ENCODE measurements around the gene ERCC3. TPM values are rescaled to one million over a fixed set of nuclear protein-coding genes. Genes with fewer than 3 reads are reported as not detected.
"Not testable (repeated sequence)": the region's sequence is repeated elsewhere in the genome, so short reads cannot be mapped to it uniquely, and the experiment has no call there.

The ERCC3 gene
- total RNA-seq, 1 donor from 2014 or later, result 42.6 TPM

- ATAC-seq (no peak), DNase-seq (ENCODE audit: low spot score) (no peak)
- intact Hi-C loops (cut with DNase I), result no loop called here
Observed at GRCh38 chr2:127288274-127288673, 5.7 kb downstream of the ERCC3 start.

- DNase-seq (ENCODE audit: low spot score), result no peak
- ATAC-seq, result no peak
- intact Hi-C loops (cut with DNase I), result no loop called here
Observed at GRCh38 chr2:127283275-127283674, 10.7 kb downstream of the ERCC3 start.

DNA sequence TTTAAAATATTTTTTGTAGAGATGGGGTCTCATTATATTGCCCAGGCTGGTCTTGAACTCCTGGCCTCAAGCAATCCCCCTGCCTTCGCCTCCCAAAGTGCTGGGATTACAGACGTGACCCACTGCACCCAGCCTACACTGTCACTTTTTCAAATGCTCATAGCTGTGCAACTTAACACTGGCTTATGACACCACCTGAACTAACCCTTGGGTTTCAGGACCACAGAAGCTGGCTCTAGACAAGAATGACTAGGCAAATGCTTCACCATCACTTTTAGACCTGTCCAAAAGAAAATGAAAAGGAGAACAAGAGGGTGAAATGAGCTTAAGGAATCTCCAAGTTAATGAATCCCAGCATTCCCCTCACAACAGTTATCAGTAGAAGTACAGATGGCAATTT, 13.3 kb downstream of the ERCC3 start:
- DNase-seq (ENCODE audit: low spot score) (no peak), ATAC-seq (no peak)
- intact Hi-C loops (cut with DNase I), result no loop called here

DNA sequence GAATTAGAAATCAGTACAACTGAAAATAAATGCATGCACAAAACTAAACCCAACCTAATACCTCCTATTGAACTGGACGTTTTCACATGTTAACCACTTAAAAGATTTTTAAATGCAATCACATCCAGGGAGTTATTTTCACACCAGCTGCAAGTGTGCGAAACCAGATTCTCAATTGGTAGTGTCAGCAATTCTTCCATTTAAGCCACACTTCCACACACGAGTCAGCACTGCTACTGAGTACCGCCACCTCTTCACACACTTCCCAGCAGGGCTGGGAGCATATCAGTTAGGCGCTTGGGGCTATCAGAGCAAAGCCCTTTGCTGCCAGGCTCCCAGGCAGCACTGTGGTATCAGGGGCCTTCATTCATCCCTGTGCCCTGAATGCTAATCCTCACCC, 14.2 kb downstream of the ERCC3 start:
- peak; percentile 30 for ATAC-seq
- intact Hi-C loops (cut with DNase I), result no loop called here
- no peak for DNase-seq (ENCODE audit: low spot score)

DNA sequence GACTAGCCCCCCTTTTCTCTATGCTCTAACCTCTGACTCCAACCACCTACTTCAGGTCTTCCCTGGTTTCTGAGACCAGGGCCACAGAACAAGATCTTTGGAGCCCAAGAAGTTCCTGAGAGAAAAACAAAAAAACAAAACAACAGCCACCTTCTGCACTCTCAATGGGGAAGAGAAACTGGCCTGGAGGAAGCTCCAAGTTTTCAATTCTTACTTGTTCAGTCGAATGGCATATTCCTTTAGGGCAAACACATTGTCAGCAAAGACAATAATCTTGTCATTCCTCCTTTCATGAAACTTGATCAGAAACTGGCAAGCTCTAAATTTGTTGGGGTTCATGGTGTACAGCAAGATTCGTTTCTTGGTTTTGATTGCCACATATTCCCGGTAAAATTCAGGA, 15.0 kb downstream of the ERCC3 start:
- DNase-seq (ENCODE audit: low spot score) (no peak), ATAC-seq (peak; percentile 28)
- intact Hi-C loops (cut with DNase I), result no loop called here

DNA sequence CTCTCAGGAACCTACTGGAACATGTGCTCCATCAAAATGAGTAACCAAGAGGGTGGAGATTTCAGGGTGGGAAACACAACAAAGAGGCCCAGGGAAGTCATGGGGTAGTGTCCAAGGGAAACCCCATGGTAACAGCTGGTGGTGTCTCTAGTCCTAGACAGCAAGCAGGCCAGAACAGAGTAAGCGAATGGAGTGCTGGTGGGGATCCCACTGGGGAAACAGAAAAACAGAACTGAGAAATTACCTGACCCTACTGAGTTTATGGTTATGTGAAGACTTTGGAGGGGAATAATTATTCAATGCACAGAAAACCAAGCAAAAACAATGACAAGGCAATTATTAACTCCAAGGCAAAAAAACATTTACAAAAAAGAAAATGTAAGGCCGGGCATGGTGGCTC, 16.9 kb downstream of the ERCC3 start:
- ATAC-seq, result no peak
- DNase-seq (ENCODE audit: low spot score), result no peak
- intact Hi-C loops (cut with DNase I), result no loop called here

DNA sequence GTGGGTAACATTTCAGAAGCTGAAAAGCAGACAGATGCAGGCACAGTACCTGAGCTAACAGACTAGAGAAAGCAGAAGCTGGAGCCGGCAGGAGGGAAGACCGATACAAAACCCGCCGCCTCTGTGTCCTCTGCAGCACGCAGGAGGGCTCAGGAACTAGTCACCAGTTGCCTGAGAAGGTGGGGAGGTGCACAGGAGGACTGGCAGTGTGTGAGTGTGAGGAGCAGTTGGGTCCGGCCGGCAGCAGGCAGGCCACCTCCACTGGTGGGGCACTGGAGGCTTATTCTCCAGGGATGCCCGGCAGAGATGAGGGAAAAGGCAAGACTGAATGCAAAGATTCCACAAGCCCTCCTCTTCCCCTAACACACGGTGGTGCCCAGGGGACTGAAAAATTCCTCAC, 18.2 kb downstream of the ERCC3 start:
- ATAC-seq, result no peak
- intact Hi-C loops (cut with DNase I), result no loop called here

GRCh38 chr2:127275356-127275755, 18.6 kb downstream of the ERCC3 start:
- DNase-seq (ENCODE audit: low spot score) (no peak), ATAC-seq (no peak)
- intact Hi-C loops (cut with DNase I), result no loop called here

More for the DNA sequence above, 18.2 kb downstream of the ERCC3 start:
- no peak for DNase-seq (ENCODE audit: low spot score)

GRCh38 chr2:127270663-127271062, 23.3 kb downstream of the ERCC3 start:
- no peak for ATAC-seq
- DNase-seq (ENCODE audit: low spot score), result no peak
- intact Hi-C loops (cut with DNase I), result no loop called here

GRCh38 chr2:127261804-127262406, 32.0 kb downstream of the ERCC3 start:
- intact Hi-C loops (cut with DNase I), result no loop called here
- ATAC-seq (no peak), DNase-seq (ENCODE audit: low spot score) (no peak)

GRCh38 chr2:127259355-127259754, 34.6 kb downstream of the ERCC3 start:
- ATAC-seq (no peak), DNase-seq (ENCODE audit: low spot score) (no peak)
- intact Hi-C loops (cut with DNase I), result no loop called here

DNA sequence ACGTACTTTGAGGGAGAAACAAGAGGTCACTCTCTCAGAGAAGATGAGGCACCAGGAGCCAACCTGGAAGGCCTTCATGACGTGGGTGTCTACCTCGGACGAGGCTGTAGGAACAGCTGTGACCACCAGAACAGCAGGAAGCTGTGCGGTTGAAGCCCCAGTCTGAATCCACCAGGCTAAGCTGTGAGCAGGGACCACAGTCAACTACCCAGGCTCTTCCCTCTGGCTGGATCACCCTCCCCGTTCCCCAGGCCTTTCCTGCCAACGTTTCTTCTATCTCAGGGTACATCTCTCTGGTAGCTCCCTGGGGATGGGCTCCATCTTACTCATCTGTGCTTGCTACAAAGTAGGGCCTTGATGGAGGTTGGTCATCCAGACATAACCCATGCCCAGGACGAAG, 37.1 kb downstream of the ERCC3 start:
- no peak for DNase-seq (ENCODE audit: low spot score)

GRCh38 chr2:127256381-127256780, 37.6 kb downstream of the ERCC3 start:
- no peak for DNase-seq (ENCODE audit: low spot score)
- ATAC-seq, result no peak
- intact Hi-C loops (cut with DNase I), result loop anchor here (1.0 kb wide), 1 partner anchor 49 kb away; no protein-coding TSS in a partner anchor

More for the DNA sequence above, 37.1 kb downstream of the ERCC3 start:
- no peak for ATAC-seq
- intact Hi-C loops (cut with DNase I), result loop anchor here (1.0 kb wide), 1 partner anchor 48 kb away; no protein-coding TSS in a partner anchor

DNA sequence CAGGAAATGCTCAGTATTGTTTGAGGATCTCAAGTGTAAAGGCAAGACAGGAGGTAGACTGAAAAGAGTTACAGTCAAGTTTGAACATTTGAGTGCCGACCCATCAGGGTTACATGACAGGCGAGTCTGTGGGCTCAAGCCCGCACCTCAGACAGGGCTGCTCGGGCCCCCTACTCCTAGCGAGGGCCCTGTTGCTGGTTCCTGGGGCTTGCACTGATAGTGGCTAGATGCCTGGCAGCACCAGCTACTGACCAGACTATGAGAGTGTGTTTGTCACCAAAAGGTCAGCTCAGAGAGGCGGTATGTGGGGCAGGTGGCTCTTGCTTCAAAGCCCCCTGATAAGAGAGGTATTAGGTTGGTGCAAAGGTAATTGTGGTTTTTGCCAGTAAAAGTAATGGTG, 38.2 kb downstream of the ERCC3 start:
- ATAC-seq, result no peak
- no peak for DNase-seq (ENCODE audit: low spot score)
- intact Hi-C loops (cut with DNase I), result loop anchor here (1.0 kb wide), 1 partner anchor 50 kb away; no protein-coding TSS in a partner anchor

DNA sequence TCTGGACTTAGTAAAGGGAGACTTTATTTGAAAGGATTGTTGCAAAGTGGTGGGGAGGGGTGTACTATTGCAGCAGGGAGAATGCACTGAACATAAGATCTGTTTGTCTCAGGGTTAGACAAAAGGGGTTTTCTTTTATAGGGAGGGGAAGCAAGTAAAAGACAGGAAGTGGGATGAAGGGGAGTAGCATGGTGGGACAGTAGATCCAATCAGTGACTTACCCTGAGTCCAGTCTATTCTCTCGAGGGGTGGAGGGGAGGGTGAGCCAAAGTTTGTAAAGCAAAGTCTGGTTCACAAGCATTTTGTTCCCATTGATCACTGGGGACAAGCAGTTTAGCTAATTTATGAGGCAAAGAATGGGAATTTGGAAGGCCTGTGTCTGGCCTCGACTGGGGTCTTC, 38.8 kb downstream of the ERCC3 start:
- DNase-seq (ENCODE audit: low spot score) (no peak), ATAC-seq (peak; percentile 86)
- intact Hi-C loops (cut with DNase I), result no loop called here

- intact Hi-C loops (cut with DNase I), result no loop called here
- no peak for ATAC-seq
- no peak for DNase-seq (ENCODE audit: low spot score)
Observed at GRCh38 chr2:127254386-127254981, 39.5 kb downstream of the ERCC3 start.

DNA sequence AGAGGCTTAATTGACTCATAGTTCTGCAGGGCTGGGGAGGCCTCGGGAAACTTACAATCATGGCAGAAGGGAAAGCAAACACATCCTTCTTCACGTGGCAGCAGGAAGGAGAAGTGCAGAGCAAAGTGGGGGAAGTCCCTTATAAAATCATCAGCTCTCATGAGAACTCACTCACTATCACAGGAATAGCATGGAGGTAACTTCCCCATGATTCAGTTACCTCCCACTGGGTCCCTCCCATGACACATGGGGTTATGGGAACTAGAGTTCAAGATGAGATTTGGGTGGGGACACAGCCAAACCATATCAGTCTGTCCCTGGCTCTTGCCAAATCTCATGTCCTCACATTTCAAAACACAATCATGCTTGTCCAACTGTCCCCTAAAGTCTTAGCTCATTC, 52.8 kb downstream of the ERCC3 start:
- DNase-seq (ENCODE audit: low spot score); intact Hi-C loops (cut with DNase I); ATAC-seq: not testable (repeated sequence)

DNA sequence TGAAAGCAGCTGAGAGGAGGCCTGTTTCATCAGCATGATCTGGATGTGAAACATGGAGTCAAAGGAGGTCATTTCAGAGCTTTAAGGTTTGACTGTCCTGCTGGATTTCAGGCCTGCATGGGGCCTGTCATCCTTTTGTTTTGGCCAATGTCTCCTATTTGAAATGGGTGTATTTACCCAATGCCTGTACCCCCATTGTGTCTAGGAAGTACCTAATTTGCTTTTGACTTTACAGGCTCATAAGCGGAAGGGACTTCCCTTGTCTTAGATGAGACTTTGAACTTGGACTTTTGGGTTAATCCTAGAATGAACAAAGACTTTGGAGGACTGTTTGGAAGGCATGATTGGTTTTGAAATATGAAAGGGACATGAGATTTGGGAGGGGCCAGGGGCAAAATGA, 54.5 kb downstream of the ERCC3 start:
- DNase-seq (ENCODE audit: low spot score) (no peak), ATAC-seq (no peak)
- intact Hi-C loops (cut with DNase I), result no loop called here

DNA sequence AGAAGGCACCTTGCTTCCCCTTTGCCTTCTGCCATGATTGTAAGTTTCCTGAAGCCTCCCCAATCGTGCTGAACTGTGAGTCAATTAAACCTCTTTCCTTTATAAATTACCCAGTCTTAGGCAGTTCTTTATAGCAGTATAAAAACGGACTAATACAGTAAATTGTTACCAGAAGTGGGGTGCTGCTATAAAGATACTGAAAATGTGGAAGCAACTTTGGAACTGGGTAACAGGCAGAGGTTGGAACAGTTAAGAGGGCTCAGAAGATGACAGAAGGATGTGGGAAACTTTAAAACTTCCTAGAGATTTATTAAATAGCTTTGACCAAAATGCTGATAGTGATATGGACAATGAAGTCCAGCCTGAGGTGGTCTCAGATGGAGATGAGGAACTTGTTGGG, 56.2 kb downstream of the ERCC3 start:
- intact Hi-C loops (cut with DNase I); DNase-seq (ENCODE audit: low spot score); ATAC-seq: not testable (repeated sequence)

GRCh38 chr2:127235082-127235702, 58.8 kb downstream of the ERCC3 start:
- intact Hi-C loops (cut with DNase I), result no loop called here
- ATAC-seq, result no peak
- no peak for DNase-seq (ENCODE audit: low spot score)

Measured in sciatic nerve (tissue), 2 donors.